ENCODE results near the gene TRIM14. TPM values are rescaled to one million over a fixed set of nuclear protein-coding genes. Genes with fewer than 3 reads are reported as not detected.

The TRIM14 gene
- total RNA-seq, 2 donors from 2014 or later, result 2.1 to 4.9 TPM

- H3K27me3 ChIP-seq, result no peaks in the 10 kb centered on the region
- DNase-seq (no peak), ATAC-seq (no peak)
- H3K27ac ChIP-seq, result no peak overlapping the region
- H3K4me1 ChIP-seq, result peaks cover 6% of the 10 kb centered on the region
- intact Hi-C loops (cut with DNase I), result no loop called here
- no peaks in the 10 kb centered on the region for H3K9me3 ChIP-seq
- no peak overlapping the region for H3K4me3 ChIP-seq
- TF ChIP-seq CTCF (IDR thresholded peaks at IDR 0.05) (no peak), POLR2A (IDR thresholded peaks at IDR 0.05) (no peak)
- no peaks in the 10 kb centered on the region for H3K36me3 ChIP-seq (replicated peaks in 1 of 2; ENCODE audit: insufficient read depth in 1 of 2, low read depth in 2 of 2)
- 90 to 91% methylated on average over 7 of the region's 7 CpGs for WGBS, 2 donors
Measured at GRCh38 chr9:98095401-98095800, 23.6 kb downstream of the TRIM14 start.

GRCh38 chr9:98094851-98095250, 24.2 kb downstream of the TRIM14 start:
- H3K27me3 ChIP-seq, result no peaks in the 10 kb centered on the region
- intact Hi-C loops (cut with DNase I), result no loop called here
- DNase-seq, result no peak
- WGBS, 2 donors, result 90 to 93% methylated on average over 12 to 16 of the region's 16 CpGs
- no peak overlapping the region for H3K27ac ChIP-seq
- peaks cover 6% of the 10 kb centered on the region for H3K4me1 ChIP-seq
- TF ChIP-seq CTCF (IDR thresholded peaks at IDR 0.05), result no peak
- TF ChIP-seq POLR2A (IDR thresholded peaks at IDR 0.05), result no peak
- ATAC-seq, result no peak
- H3K36me3 ChIP-seq (replicated peaks in 1 of 2; ENCODE audit: insufficient read depth in 1 of 2, low read depth in 2 of 2), result no peaks in the 10 kb centered on the region
- no peaks in the 10 kb centered on the region for H3K9me3 ChIP-seq
- no peak overlapping the region for H3K4me3 ChIP-seq

- TF ChIP-seq CTCF (IDR thresholded peaks at IDR 0.05), result no peak
- TF ChIP-seq POLR2A (IDR thresholded peaks at IDR 0.05), result no peak
- peaks cover 6% of the 10 kb centered on the region for H3K4me1 ChIP-seq
- no peak overlapping the region for H3K4me3 ChIP-seq
- DNase-seq (no peak), ATAC-seq (no peak)
- WGBS, 2 donors, result 78 to 88% methylated on average over 4 of the region's 4 CpGs
- H3K36me3 ChIP-seq (replicated peaks in 1 of 2; ENCODE audit: insufficient read depth in 1 of 2, low read depth in 2 of 2), result no peaks in the 10 kb centered on the region
- H3K27ac ChIP-seq, result no peak overlapping the region
- H3K27me3 ChIP-seq, result no peaks in the 10 kb centered on the region
- intact Hi-C loops (cut with DNase I), result no loop called here
- no peaks in the 10 kb centered on the region for H3K9me3 ChIP-seq
Measured at GRCh38 chr9:98094316-98094715, 24.7 kb downstream of the TRIM14 start.

- peaks cover 5% of the 10 kb centered on the region for H3K4me1 ChIP-seq
Measured at GRCh38 chr9:98092613-98092931, 26.4 kb downstream of the TRIM14 start.

More at GRCh38 chr9:98092613-98092931, 26.4 kb downstream of the TRIM14 start:
- no peaks in the 10 kb centered on the region for H3K9me3 ChIP-seq
- TF ChIP-seq POLR2A (IDR thresholded peaks at IDR 0.05), result no peak
- no peak for TF ChIP-seq CTCF (IDR thresholded peaks at IDR 0.05)
- no peak for ATAC-seq
- WGBS, 2 donors, result 77% methylated on average over 11 of the region's 11 CpGs
- no peak overlapping the region for H3K27ac ChIP-seq
- no peak for DNase-seq
- no peaks in the 10 kb centered on the region for H3K36me3 ChIP-seq (replicated peaks in 1 of 2; ENCODE audit: insufficient read depth in 1 of 2, low read depth in 2 of 2)
- H3K27me3 ChIP-seq, result no peaks in the 10 kb centered on the region
- intact Hi-C loops (cut with DNase I), result no loop called here
- H3K4me3 ChIP-seq, result no peak overlapping the region
